ENCODE data around the gene HMCN1.
"Not testable (repeated sequence)": the region's sequence is repeated elsewhere in the genome, so short reads cannot be mapped to it uniquely, and the experiment has no call there.

Gene HMCN1

GRCh38 chr1:185742403-185742802, 8.2 kb downstream of the HMCN1 start:
- no peak for DNase-seq

GRCh38 chr1:185745165-185745564, 11.0 kb downstream of the HMCN1 start:
- DNase-seq, result no peak

GRCh38 chr1:185759061-185759460, 24.9 kb downstream of the HMCN1 start:
- no peak for DNase-seq

GRCh38 chr1:185761841-185762240, 27.6 kb downstream of the HMCN1 start:
- DNase-seq, result no peak

GRCh38 chr1:185767508-185768120, 33.4 kb downstream of the HMCN1 start:
- DNase-seq, result no peak

GRCh38 chr1:185768371-185768770, 34.2 kb downstream of the HMCN1 start:
- DNase-seq, result no peak

- no peak for DNase-seq
Observed at GRCh38 chr1:185769136-185769535, 34.9 kb downstream of the HMCN1 start.

GRCh38 chr1:185774394-185774793, 40.2 kb downstream of the HMCN1 start:
- no peak for DNase-seq

GRCh38 chr1:185775501-185775900, 41.3 kb downstream of the HMCN1 start:
- DNase-seq, result no peak

- no peak for DNase-seq
Observed at GRCh38 chr1:185776522-185776921, 42.3 kb downstream of the HMCN1 start.

GRCh38 chr1:185783860-185784259, 49.7 kb downstream of the HMCN1 start:
- DNase-seq, result not testable (repeated sequence)

GRCh38 chr1:185785586-185785985, 51.4 kb downstream of the HMCN1 start:
- no peak for DNase-seq

GRCh38 chr1:185786524-185786923, 52.3 kb downstream of the HMCN1 start:
- DNase-seq, result no peak

- DNase-seq, result no peak
Observed at GRCh38 chr1:185787238-185787637, 53.0 kb downstream of the HMCN1 start.

GRCh38 chr1:185788386-185788785, 54.2 kb downstream of the HMCN1 start:
- DNase-seq, result no peak

GRCh38 chr1:185789501-185790193, 55.5 kb downstream of the HMCN1 start:
- no peak for DNase-seq

- DNase-seq, result no peak
Observed at GRCh38 chr1:185790194-185790735, 56.1 kb downstream of the HMCN1 start.

- no peak for DNase-seq
Observed at GRCh38 chr1:185792040-185792439, 57.8 kb downstream of the HMCN1 start.

GRCh38 chr1:185794495-185794894, 60.3 kb downstream of the HMCN1 start:
- DNase-seq, result not testable (repeated sequence)

- no peak for DNase-seq
Observed at GRCh38 chr1:185795181-185795580, 61.0 kb downstream of the HMCN1 start.

GRCh38 chr1:185798505-185798904, 64.3 kb downstream of the HMCN1 start:
- no peak for DNase-seq

GRCh38 chr1:185803241-185803640, 69.0 kb downstream of the HMCN1 start:
- DNase-seq, result no peak

GRCh38 chr1:185804206-185804605, 70.0 kb downstream of the HMCN1 start:
- DNase-seq, result no peak

- DNase-seq, result no peak
Observed at GRCh38 chr1:185804608-185805007, 70.4 kb downstream of the HMCN1 start.

- no peak for DNase-seq
Observed at GRCh38 chr1:185807275-185807674, 73.1 kb downstream of the HMCN1 start.

Data from NCI-H1436 treated with DMSO at 0.1 percent for 48 hours (cell line).